Adipose tissue (tissue), 3 donors: ENCODE measurements around the gene CCNO. TPM values are rescaled to one million over a fixed set of nuclear protein-coding genes. Genes with fewer than 3 reads are reported as not detected.

Experiments
- polyA plus RNA-seq, 3 donors: library from polyadenylated mRNA; stranded (reverse); fragments of 200-250 nt; gene quantifications; one replicate each; pipeline ENCODE4 v1.2.3, GENCODE V29; 2013
- donor health status: healthy with polysubstance abuse.
- donor health status: Bipolar disorder and iron deficiency.
- donor health status: healthy.

Gene CCNO
- polyA plus RNA-seq, 3 donors, result 0.70 to 8.2 TPM; not detected in 1

Other genes with a start within 250 kb of the CCNO start
- under 1 TPM in 2 of 3 donors, not detected in 1; 0.09 to 0.82 TPM for gene ESM1, start 248.0 kb downstream of the CCNO start, polyA plus RNA-seq
- gene GZMK, start 209.4 kb downstream of the CCNO start, polyA plus RNA-seq, result 1 to 10 TPM in 1 of 3 donors, under 1 TPM in 2; 0.17 to 2.4 (median 0.55) TPM
- gene GZMA, start 131.0 kb downstream of the CCNO start, polyA plus RNA-seq, result 1 to 10 TPM in 2 of 3 donors, under 1 TPM in 1; 0.49 to 2.7 (median 2.0) TPM
- gene GPX8, start 73.4 kb downstream of the CCNO start, polyA plus RNA-seq, result 10 to 100 TPM in 1 of 3 donors, 1 to 10 TPM in 2; 4.2 to 20.7 (median 8.9) TPM
- gene CDC20B, start 60.4 kb downstream of the CCNO start, polyA plus RNA-seq, result not detected
- gene MCIDAS, start 6.3 kb downstream of the CCNO start, polyA plus RNA-seq, result under 1 TPM; 0.06 to 0.21 (median 0.11) TPM
- gene DHX29, start 74.1 kb upstream of the CCNO start, polyA plus RNA-seq, result 10 to 100 TPM in 1 of 3 donors, 1 to 10 TPM in 2; 6.8 to 12.0 (median 9.2) TPM
- 10 to 100 TPM; 15.4 to 20.7 (median 18.0) TPM for gene MTREX, start 74.4 kb upstream of the CCNO start, polyA plus RNA-seq